Suprapubic skin (tissue), 4 donors: ENCODE data around the gene PRDM7.

Source experiments
- CTCF ChIP-seq, 2 donors: fragments of 200-600 bp in 1 of 2; fragments of 450-650 bp in 1 of 2; sonication (generic) in 1 of 2; IDR thresholded peaks; one replicate each; pipeline ENCODE4 v1.5.1; 2016 to 2019; ENCODE audit warnings: antibody characterized with exemption in 2 of 2, mild to moderate bottlenecking in 1 of 2, moderate library complexity in 1 of 2
- POLR2A ChIP-seq, 2 donors: fragments of 450-650 bp; IDR thresholded peaks; one replicate each; pipeline ENCODE4 v1.6.1; 2017; ENCODE audit warnings: antibody characterized with exemption in 2 of 2, mild to moderate bottlenecking in 2 of 2, moderate library complexity in 2 of 2
- POLR2AphosphoS5 ChIP-seq, 3 donors: sonication (generic); formaldehyde crosslinking; IDR thresholded peaks; one replicate each; pipeline ENCODE4 v1.6.1; 2017; ENCODE audit warnings: antibody characterized with exemption in 3 of 3

GRCh38 chr16:90011908-90012501 is 65.1 kb downstream of the PRDM7 start:
- no peak for TF ChIP-seq POLR2A (IDR thresholded peaks at IDR 0.05)
- TF ChIP-seq CTCF (IDR thresholded peaks at IDR 0.05) = no peak
- no peak for TF ChIP-seq POLR2AphosphoS5 (IDR thresholded peaks at IDR 0.05)
